ENCODE measurements around the gene PCDH20.
A peak's percentile ranks its signal among the peaks of the same experiment; 100 is the strongest.

Gene PCDH20

DNA sequence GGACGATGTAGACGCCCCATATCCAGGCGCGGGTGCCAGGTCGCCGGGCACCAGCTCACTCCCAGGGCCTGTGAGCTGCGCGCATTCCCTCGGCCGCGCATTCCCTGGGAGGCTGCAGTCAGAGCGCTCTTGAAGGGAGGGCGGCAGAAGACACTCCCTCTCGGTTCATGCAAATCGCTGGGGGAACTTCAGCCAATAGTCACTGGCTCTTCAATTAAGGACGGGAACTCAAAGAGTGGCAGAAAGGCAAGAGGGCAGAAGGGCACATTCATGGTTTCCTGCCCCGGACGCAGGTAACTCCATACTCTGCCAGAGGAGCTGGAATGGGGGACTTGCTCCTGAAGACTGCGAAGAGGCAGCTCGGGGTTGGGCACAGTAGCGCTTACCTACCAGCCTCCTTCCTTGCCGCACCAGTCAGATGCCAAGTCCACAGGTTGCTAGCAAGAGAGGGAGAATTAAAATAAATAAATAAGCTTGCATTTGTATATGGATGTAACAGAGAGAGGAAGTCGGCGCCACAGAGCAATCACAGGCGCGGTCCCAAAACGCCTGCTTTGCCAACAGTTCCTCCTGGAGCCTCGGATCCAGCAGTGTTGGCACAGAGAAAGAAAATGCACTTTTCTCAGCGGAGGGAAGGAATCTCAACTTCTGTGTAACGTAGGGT, 459 bp downstream of the PCDH20 start:
- peaks cover 67% of the 10 kb centered on the region for H3K27me3 Mint-ChIP-seq (ENCODE audit: low read depth)
- peak overlapping the region; percentile 85 to 91 (median 87) for H3K4me3 Mint-ChIP-seq
- H3K4me1 Mint-ChIP-seq = peaks cover 19% of the 10 kb centered on the region
- no peaks in the 10 kb centered on the region for H3K36me3 Mint-ChIP-seq (ENCODE audit: low read depth)
- TF ChIP-seq, protein P1, sequence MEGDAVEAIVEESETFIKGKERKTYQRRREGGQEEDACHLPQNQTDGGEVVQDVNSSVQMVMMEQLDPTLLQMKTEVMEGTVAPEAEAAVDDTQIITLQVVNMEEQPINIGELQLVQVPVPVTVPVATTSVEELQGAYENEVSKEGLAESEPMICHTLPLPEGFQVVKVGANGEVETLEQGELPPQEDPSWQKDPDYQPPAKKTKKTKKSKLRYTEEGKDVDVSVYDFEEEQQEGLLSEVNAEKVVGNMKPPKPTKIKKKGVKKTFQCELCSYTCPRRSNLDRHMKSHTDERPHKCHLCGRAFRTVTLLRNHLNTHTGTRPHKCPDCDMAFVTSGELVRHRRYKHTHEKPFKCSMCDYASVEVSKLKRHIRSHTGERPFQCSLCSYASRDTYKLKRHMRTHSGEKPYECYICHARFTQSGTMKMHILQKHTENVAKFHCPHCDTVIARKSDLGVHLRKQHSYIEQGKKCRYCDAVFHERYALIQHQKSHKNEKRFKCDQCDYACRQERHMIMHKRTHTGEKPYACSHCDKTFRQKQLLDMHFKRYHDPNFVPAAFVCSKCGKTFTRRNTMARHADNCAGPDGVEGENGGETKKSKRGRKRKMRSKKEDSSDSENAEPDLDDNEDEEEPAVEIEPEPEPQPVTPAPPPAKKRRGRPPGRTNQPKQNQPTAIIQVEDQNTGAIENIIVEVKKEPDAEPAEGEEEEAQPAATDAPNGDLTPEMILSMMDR (IDR thresholded peaks at IDR 0.05; ENCODE audit: unreplicated experiment in 3 of 3) = no peak
- no peaks in the 10 kb centered on the region for H3K9me3 Mint-ChIP-seq
- H3K27ac Mint-ChIP-seq = peak overlapping the region in 2 of 3 experiments; percentile 1 to 2

DNA sequence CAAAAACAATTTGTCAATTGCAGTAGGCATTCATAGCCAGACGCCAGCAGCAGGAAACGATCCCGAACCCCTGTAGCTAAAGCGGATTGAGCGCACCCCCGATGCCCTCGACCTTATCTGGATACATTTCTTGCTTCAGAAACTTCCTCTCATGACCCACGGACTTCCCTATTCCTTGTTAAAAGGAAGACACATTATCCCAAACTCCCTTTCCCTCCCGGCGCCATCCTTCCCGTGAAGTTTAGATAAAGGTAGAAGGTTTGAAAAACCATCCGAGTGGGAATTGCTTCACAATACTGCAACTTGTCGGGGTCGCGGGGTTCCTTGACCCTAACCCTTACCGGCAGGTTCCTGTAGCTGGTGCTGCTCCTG, 977 bp downstream of the PCDH20 start:
- Mint-ChIP-seq H3K4me3 (peak overlapping the region; percentile 85 to 91 (median 87)), H3K4me1 (peaks cover 19% of the 10 kb centered on the region), H3K36me3 (ENCODE audit: low read depth) (no peaks in the 10 kb centered on the region), H3K9me3 (no peaks in the 10 kb centered on the region), H3K27me3 (ENCODE audit: low read depth) (peaks cover 67% of the 10 kb centered on the region), H3K27ac (no peak overlapping the region)
- TF ChIP-seq, protein P1 (IDR thresholded peaks at IDR 0.05; ENCODE audit: unreplicated experiment in 3 of 3) = no peak

DNA sequence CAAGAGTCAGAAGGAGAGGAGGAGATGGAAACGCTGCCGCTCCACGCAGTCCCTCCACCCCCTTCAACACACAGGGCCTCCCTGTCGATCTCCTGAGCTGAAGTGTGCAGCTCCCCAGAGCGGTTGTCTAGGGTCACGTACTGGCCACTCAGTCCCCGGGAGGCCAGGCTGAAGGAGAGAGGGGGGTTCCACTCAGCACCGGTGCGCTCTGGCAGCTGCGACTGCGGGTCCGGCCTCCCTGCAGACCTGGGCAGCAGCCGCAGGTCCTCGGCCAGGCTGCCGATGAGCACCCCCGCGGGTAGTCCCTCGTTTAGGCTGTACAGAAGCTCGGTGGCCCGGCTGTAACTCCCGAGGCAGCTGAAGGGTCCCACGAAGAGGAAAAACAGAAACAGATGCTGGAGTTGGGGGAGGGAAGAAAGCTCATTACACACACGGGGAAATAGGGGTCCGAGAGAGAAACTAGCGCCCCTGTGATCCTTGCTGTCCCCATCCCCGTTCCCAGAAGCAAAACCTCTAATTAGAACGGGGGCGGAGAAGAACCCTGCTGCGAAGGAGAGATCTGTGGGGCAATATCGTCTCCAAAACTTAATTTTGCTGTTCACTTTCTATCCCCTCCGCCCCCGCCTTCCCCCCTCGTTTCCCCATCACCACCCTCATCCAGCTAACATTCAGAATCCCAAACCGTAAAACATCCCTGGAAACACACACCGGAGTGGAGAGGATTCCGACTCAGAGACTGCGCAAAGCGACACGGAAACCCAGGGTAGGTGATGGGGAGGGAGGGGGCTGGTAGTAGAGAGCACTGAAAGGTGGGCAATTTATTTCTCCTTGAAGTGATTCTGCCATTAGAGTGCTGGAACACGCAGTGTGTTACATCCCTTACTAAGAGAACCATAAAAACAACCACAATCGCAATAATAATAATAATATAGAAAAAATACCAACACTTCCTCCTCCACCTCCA, 1.8 kb downstream of the PCDH20 start:
- Mint-ChIP-seq H3K9me3 (no peaks in the 10 kb centered on the region), H3K27me3 (ENCODE audit: low read depth) (peaks cover 67% of the 10 kb centered on the region)

DNA sequence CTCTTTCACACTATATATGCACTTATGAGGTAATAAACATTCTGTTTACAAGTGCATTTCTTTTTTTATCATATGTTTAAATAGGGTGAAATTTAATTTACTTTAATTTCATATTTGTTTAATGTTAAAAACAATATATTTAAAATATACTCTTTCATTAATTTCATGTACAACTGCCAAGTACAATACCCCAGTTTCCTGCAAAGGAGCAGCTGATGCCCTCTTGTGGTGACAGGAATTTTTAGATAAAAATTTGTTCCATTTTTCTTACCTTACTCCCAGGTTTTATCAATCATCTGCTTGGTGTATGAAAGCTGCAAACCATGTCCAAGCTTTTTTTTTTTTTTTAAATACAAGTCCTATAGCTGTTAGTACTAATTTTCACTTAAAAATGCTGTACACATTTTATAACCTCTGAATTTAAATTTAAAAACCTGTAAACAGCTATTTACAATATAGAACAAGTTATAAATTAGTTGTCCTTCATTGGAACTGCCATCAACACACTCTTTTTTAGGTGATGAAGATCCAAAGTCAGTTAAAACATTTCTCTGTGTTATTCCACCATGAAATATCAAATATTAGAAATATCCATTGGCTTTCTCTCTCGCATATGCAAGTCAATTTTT, 4.9 kb downstream of the PCDH20 start:
- H3K4me1 Mint-ChIP-seq = peaks cover 19% of the 10 kb centered on the region
- H3K36me3 Mint-ChIP-seq (ENCODE audit: low read depth) = no peaks in the 10 kb centered on the region
- no peaks in the 10 kb centered on the region for H3K9me3 Mint-ChIP-seq
- H3K4me3 Mint-ChIP-seq = no peak overlapping the region
- TF ChIP-seq, protein P1 (IDR thresholded peaks at IDR 0.05; ENCODE audit: unreplicated experiment in 3 of 3) = peak; percentile 62 to 71 (median 64)
- H3K27ac Mint-ChIP-seq = no peak overlapping the region
- peaks cover 55% of the 10 kb centered on the region for H3K27me3 Mint-ChIP-seq (ENCODE audit: low read depth)

More for the DNA sequence above, 1.8 kb downstream of the PCDH20 start:
- Mint-ChIP-seq H3K27ac (no peak overlapping the region), H3K4me3 (peak overlapping the region; percentile 85 to 91 (median 87)), H3K4me1 (peaks cover 19% of the 10 kb centered on the region), H3K36me3 (ENCODE audit: low read depth) (no peaks in the 10 kb centered on the region)
- TF ChIP-seq, protein P1 (IDR thresholded peaks at IDR 0.05; ENCODE audit: unreplicated experiment in 3 of 3) = no peak

DNA sequence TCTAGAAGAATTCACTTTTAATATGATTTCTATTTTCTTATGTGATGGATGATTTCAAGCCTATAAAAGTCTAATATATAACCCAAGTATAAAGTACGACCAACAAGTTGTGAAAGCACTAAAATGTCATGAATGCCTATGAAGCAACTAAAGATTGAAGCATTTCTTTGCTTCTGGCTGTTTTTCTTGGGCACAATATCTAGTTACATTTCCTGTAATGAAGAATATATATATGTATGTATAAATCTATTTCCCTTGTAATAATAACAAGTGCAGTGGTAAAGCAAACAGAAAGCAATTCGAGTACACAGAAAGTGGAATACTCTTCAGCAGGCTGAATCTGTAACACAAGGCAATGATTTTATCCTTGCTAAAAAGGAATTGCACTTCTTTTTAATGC, 5.4 kb downstream of the PCDH20 start:
- peaks cover 14% of the 10 kb centered on the region for H3K4me1 Mint-ChIP-seq
- no peak overlapping the region for H3K4me3 Mint-ChIP-seq
- no peaks in the 10 kb centered on the region for H3K36me3 Mint-ChIP-seq (ENCODE audit: low read depth)
- H3K27me3 Mint-ChIP-seq (ENCODE audit: low read depth) = peaks cover 50% of the 10 kb centered on the region
- H3K9me3 Mint-ChIP-seq = no peaks in the 10 kb centered on the region
- TF ChIP-seq, protein P1 (IDR thresholded peaks at IDR 0.05; ENCODE audit: unreplicated experiment in 3 of 3) = no peak
- H3K27ac Mint-ChIP-seq = no peak overlapping the region
